GM12878 (cell line): ENCODE measurements around the gene ZC3H10. TPM values are rescaled to one million over a fixed set of nuclear protein-coding genes. Genes with fewer than 3 reads are reported as not detected.

ENCODE experiments used
- ATAC-seq: fragments of 200-7000 bp; cut with Tn5 transposase; 3 replicates; pipeline ENCODE4 v1.9.1; 2020; ENCODE audit warnings: mild to moderate bottlenecking, moderate library complexity
- BruUV-seq: library from RNA; stranded (reverse); fragments of 400-500 nt; replicated peaks from 2 replicates; lab custom pipeline; 2021; lab: Mats Ljungman, UMichigan
- CTCF ChIA-PET: fragments of 300-600 bp; sonication (Branson Sonifier 250); formaldehyde crosslinking; extraction: SDS; loops from one replicate; lab custom pipeline; 2021; ENCODE audit warnings: inconsistent platforms; lab: Yijun Ruan, JAX
- POLR2A ChIA-PET: fragments of 350-600 bp; formaldehyde crosslinking; extraction: SDS; loops from one replicate; lab custom pipeline; 2021; ENCODE audit warnings: inconsistent platforms; lab: Charles Lee
- RAD21 ChIA-PET: fragments of 300-600 bp; sonication (Branson Sonifier 250); formaldehyde crosslinking; loops from one replicate; lab custom pipeline; 2023; ENCODE audit warnings: antibody characterized with exemption; ENCODE audit not compliant: unreplicated experiment; lab: Charles Lee
- SMC1A ChIA-PET: fragments of 300-600 bp; sonication (Branson Sonifier 250); formaldehyde crosslinking; loops from one replicate; lab custom pipeline; 2023; ENCODE audit not compliant: unreplicated experiment, uncharacterized antibody; lab: Charles Lee
- DNase-seq: peaks from one replicate; pipeline ENCODE4 v3.0.0-alpha.2; 2011; ENCODE audit warnings: low read depth, low spot score
- FAIRE-seq: peaks from 3 replicates; lab custom pipeline; 2011; peaks lifted over from hg19 to GRCh38; lab: Jason Lieb, UNC
- H2AFZ ChIP-seq: 2 replicates; pipeline ENCODE4 v1.6.0; 2011; ENCODE audit warnings: low read depth, low read length, control low read depth; ENCODE audit not compliant: control insufficient read depth
- H3K27ac ChIP-seq: 2 replicates; pipeline ENCODE4 v1.5.1; 2011; ENCODE audit warnings: control low read depth; ENCODE audit not compliant: control insufficient read depth, insufficient read depth
- H3K27me3 ChIP-seq, 2 experiments: replicated peaks in 1 of 2; 2 replicates each; pipeline versions ENCODE4 v1.6.0 to v1.6.1; 2011; ENCODE audit warnings: low read length in 1 of 2; ENCODE audit not compliant: control insufficient read depth in 2 of 2, insufficient read depth in 2 of 2
- H3K36me3 ChIP-seq, 2 experiments: 2 replicates each; pipeline ENCODE4 v1.5.1; 2011; ENCODE audit warnings: low read length in 1 of 2; ENCODE audit not compliant: control insufficient read depth in 2 of 2, insufficient read depth in 2 of 2
- H3K4me1 ChIP-seq: 2 replicates; pipeline ENCODE4 v1.6.1; 2011; ENCODE audit warnings: mild to moderate bottlenecking, low read length, moderate library complexity, mixed read lengths; ENCODE audit not compliant: control insufficient read depth, insufficient read depth
- H3K4me2 ChIP-seq: 2 replicates; pipeline ENCODE4 v1.6.0; 2011; ENCODE audit warnings: control low read depth; ENCODE audit not compliant: control insufficient read depth, insufficient read depth
- H3K4me3 ChIP-seq: fragments of 200-600 bp; sonication (generic); 2 replicates; pipeline ENCODE4 v1.5.1; 2016
- H3K79me2 ChIP-seq: 2 replicates; pipeline ENCODE4 v1.6.0; 2011; ENCODE audit warnings: low read length; ENCODE audit not compliant: control insufficient read depth, insufficient read depth
- H3K9ac ChIP-seq: 2 replicates; pipeline ENCODE4 v1.8.0; 2011; ENCODE audit warnings: low read length, control low read depth, mixed read lengths; ENCODE audit not compliant: control insufficient read depth, insufficient read depth
- H3K9me3 ChIP-seq: replicated peaks from 3 replicates; pipeline ENCODE4 v1.5.1; 2011; ENCODE audit warnings: mild to moderate bottlenecking, low read length; ENCODE audit not compliant: control insufficient read depth, insufficient read depth
- H4K20me1 ChIP-seq: 2 replicates; pipeline ENCODE4 v1.6.0; 2011; ENCODE audit not compliant: control insufficient read depth, insufficient read depth
- CREB1 ChIP-seq: IDR thresholded peaks from 2 replicates; pipeline ENCODE4 v1.6.1; 2012; ENCODE audit warnings: low read depth, mild to moderate bottlenecking, inconsistent platforms
- FOXM1 ChIP-seq: IDR thresholded peaks from 2 replicates; pipeline ENCODE4 v1.6.1; 2012; ENCODE audit warnings: low read depth, mild to moderate bottlenecking, inconsistent platforms, low read length, moderate library complexity
- NRF1 ChIP-seq: conservative IDR thresholded peaks from 2 replicates; pipeline ENCODE4 v1.6.1; 2011; ENCODE audit warnings: mild to moderate bottlenecking, low read depth, low read length, improper control_type of control experiment
- POLR2AphosphoS2 ChIP-seq: IDR thresholded peaks from 2 replicates; pipeline ENCODE4 v1.6.1; 2011; ENCODE audit warnings: low read depth, mild to moderate bottlenecking, low read length, improper control_type of control experiment, moderate library complexity
- POU2F2 ChIP-seq: IDR thresholded peaks from 3 replicates; pipeline ENCODE4 v1.6.1; 2011; ENCODE audit warnings: low read depth, mild to moderate bottlenecking, low read length, borderline replicate concordance
- SPI1 ChIP-seq: IDR thresholded peaks from 2 replicates; pipeline ENCODE4 v1.6.1; 2011; ENCODE audit warnings: low read depth, mild to moderate bottlenecking, low read length, moderate library complexity, borderline replicate concordance; ENCODE audit not compliant: insufficient read depth
- SREBF1 ChIP-seq: IDR thresholded peaks from 2 replicates; pipeline ENCODE4 v1.6.1; 2012; ENCODE audit warnings: mild to moderate bottlenecking, low read length
- WRNIP1 ChIP-seq: IDR thresholded peaks from 2 replicates; pipeline ENCODE4 v1.6.1; 2011; ENCODE audit warnings: low read depth, low read length, improper control_type of control experiment, borderline replicate concordance
- ZBED1 ChIP-seq: IDR thresholded peaks from 2 replicates; pipeline ENCODE4 v1.6.1; 2016; ENCODE audit warnings: borderline replicate concordance
- ZNF384 ChIP-seq: IDR thresholded peaks from 2 replicates; pipeline ENCODE4 v1.6.1; 2012; ENCODE audit warnings: low read depth, mild to moderate bottlenecking, low read length, improper control_type of control experiment, borderline replicate concordance
- ZSCAN29 ChIP-seq: fragments of 450-650 bp; IDR thresholded peaks from 2 replicates; pipeline ENCODE4 v1.6.1; 2017; ENCODE audit warnings: mild to moderate bottlenecking, moderate library complexity
- WGBS: methylation state at CpG from one replicate; pipeline ENCODE4 v1.1.6; 2016; ENCODE audit warnings: low lambda C conversion rate; ENCODE audit not compliant: insufficient replicate concordance, insufficient coverage; ENCODE audit errors: missing lambda C conversion rate; 5-methylcytosine and 5-hydroxymethylcytosine counted together
- in situ Hi-C: fragments of 300-500 bp; cut with MboI; formaldehyde crosslinking; loops from 9 replicates; pipeline ENCODE4 v1.14.3; 2018; ENCODE audit warnings: mixed read lengths
- intact Hi-C: fragments of 100-400 bp; cut with micrococcal nuclease; formaldehyde crosslinking; loops from one replicate; pipeline ENCODE4 v1.14.2; 2022; ENCODE audit not compliant: unreplicated experiment
- polyA plus RNA-seq, 11 experiments: library from polyadenylated mRNA; depleted of rRNA in 4 of 11; unstranded in 6 of 11; stranded (reverse) in 5 of 11; fragments of >200 nt; fragmentation: Nextera tagmentation in 4 of 11; fragmentation: Illumina TruSeq in 1 of 11; extraction: Ambion mirVana in 4 of 11; extraction: Trizol in 1 of 11; gene quantifications; 1 replicate in 1 of 11; 2 replicates in 10 of 11; pipeline versions ENCODE4 v1.2.1 to v1.2.3, GENCODE V29; 2011 to 2016; ENCODE audit warnings: inconsistent platforms in 2 of 11, missing spikeins in 2 of 11, low read depth in 1 of 11
- total RNA-seq, 4 experiments: library from RNA; depleted of rRNA in 3 of 4; stranded (reverse); fragments of >200 nt in 3 of 4; fragmentation: Illumina TruSeq in 1 of 4; extraction: Trizol in 1 of 4; gene quantifications; 2 replicates each; pipeline versions ENCODE4 v1.2.1 to v1.2.3, GENCODE V29; 2013 to 2021
- TF ChIP-seq, protein P1 (sequence below): IDR thresholded peaks from 2 replicates; pipeline ENCODE4 v1.6.1; 2012; ENCODE audit warnings: low read length, inconsistent platforms
- TF ChIP-seq, protein P2 (sequence below): IDR thresholded peaks from 2 replicates; pipeline ENCODE4 v1.6.1; 2011; ENCODE audit warnings: mild to moderate bottlenecking, low read depth, low read length, moderate library complexity; ENCODE audit not compliant: insufficient replicate concordance
- TF ChIP-seq, protein P3 (sequence below): IDR thresholded peaks from 2 replicates; pipeline ENCODE4 v1.6.1; 2011; ENCODE audit warnings: borderline replicate concordance, low read depth, mild to moderate bottlenecking, moderate library complexity, mixed read lengths, low read length; ENCODE audit not compliant: insufficient read depth; ENCODE audit errors: extremely low read length
- TF ChIP-seq, protein P4 (sequence below): fragments of 450-650 bp; IDR thresholded peaks from 2 replicates; pipeline ENCODE4 v1.6.1; 2017; ENCODE audit warnings: mild to moderate bottlenecking
- TF ChIP-seq, protein P5 (sequence below): IDR thresholded peaks from 2 replicates; pipeline ENCODE4 v1.6.1; 2012; ENCODE audit warnings: low read depth, low read length, improper control_type of control experiment

The ZC3H10 gene
- total and polyA plus RNA-seq, 10 of the 15 experiments (the other 5 are each of a cell fraction or from before 2014, with no cell fraction given), result 0.56 to 6.4 (median 3.7) TPM

DNA sequence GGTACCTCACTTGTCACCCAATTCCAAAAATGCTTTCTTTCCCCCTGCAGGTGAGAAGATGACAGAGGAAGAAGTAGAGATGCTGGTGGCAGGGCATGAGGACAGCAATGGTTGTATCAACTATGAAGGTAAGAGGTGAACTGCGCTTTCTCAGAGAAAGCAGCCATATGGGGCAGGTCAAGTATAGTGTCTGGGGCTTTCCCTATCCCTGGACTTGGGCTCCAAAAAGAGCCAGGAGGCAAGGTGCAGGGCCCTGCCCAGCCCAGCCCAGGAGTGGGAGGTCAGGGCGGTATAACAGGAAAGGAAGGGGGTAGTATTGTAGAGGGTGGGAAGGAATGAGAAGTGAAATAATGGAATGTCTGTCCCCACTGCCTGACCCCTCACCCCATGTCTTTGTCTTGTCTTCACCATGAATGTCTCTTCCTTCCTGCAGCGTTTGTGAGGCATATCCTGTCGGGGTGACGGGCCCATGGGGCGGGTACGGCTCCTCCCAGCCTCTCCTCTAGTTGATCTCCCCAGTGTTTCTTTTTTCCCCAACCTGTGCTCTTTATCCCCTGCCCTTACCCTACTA, 42.2 kb downstream of the ZC3H10 start:
- Histone ChIP-seq H3K27ac (peak overlapping the region; percentile 91), H3K36me3 (peaks cover 23 to 33% of the 10 kb centered on the region in 2 experiments), H3K4me3 (peak overlapping the region; percentile 90), H2AFZ (no peak overlapping the region), H3K79me2 (peaks cover 39% of the 10 kb centered on the region), H3K27me3 (no peaks in the 10 kb centered on the region), H3K4me1 (peaks cover 17% of the 10 kb centered on the region), H4K20me1 (no peaks in the 10 kb centered on the region), H3K9me3 (no peaks in the 10 kb centered on the region), H3K9ac (peak overlapping the region; percentile 89), H3K4me2 (peak overlapping the region; percentile 98)
- ChIA-PET POLR2A (interaction anchor here (0.8 to 2.5 kb wide), 5 partner anchors 9 to 33 kb away, joined by 5 to 19 read pairs (median 11); partner anchors contain the start of genes ESYT1 and SMARCC2), RAD21 (interaction anchor here (2.1 to 2.8 kb wide), 2 partner anchors 29 to 33 kb away, joined by 14 to 18 read pairs; partner anchors contain the start of genes ESYT1 and SMARCC2), CTCF (interaction anchor here (1.2 to 2.1 kb wide), 3 partner anchors 28 to 34 kb away, joined by 4 to 11 read pairs (median 10); partner anchors contain the start of gene SMARCC2), SMC1A (interaction anchor here (2.4 to 2.7 kb wide), 2 partner anchors 27 to 32 kb away, joined by 12 read pairs; partner anchors contain the start of gene ESYT1)
- no TSS peak for BruUV-seq
- intact Hi-C loops (no loop called here), in situ Hi-C loops (no loop called here)
- 5% methylated on average over 7 of the region's 7 CpGs for WGBS
- no peak for DNase-seq
- FAIRE-seq, result no peak
- ATAC-seq, result peak; percentile 20
- TF ChIP-seq CREB1 (peak; percentile 35; the same call in 1 of the 2 replicates), SREBF1 (no peak), FOXM1 (0 out of 2 replicates have a peak, but pooled peaks have one; percentile 4), POU2F2 (no peak; the same call in 2 of the 3 replicates), SPI1 (no peak), ZNF384 (no peak), ZBED1 (peak; percentile 58), POLR2AphosphoS2 (no peak), NRF1 (no peak), ZSCAN29 (no peak), WRNIP1 (no peak)
- TF ChIP-seq, protein P1, sequence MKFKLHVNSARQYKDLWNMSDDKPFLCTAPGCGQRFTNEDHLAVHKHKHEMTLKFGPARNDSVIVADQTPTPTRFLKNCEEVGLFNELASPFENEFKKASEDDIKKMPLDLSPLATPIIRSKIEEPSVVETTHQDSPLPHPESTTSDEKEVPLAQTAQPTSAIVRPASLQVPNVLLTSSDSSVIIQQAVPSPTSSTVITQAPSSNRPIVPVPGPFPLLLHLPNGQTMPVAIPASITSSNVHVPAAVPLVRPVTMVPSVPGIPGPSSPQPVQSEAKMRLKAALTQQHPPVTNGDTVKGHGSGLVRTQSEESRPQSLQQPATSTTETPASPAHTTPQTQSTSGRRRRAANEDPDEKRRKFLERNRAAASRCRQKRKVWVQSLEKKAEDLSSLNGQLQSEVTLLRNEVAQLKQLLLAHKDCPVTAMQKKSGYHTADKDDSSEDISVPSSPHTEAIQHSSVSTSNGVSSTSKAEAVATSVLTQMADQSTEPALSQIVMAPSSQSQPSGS, result peak; percentile 34; the same call in 1 of the 2 replicates
- TF ChIP-seq, protein P2, sequence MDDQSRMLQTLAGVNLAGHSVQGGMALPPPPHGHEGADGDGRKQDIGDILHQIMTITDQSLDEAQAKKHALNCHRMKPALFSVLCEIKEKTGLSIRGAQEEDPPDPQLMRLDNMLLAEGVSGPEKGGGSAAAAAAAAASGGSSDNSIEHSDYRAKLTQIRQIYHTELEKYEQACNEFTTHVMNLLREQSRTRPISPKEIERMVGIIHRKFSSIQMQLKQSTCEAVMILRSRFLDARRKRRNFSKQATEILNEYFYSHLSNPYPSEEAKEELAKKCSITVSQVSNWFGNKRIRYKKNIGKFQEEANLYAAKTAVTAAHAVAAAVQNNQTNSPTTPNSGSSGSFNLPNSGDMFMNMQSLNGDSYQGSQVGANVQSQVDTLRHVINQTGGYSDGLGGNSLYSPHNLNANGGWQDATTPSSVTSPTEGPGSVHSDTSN, result peak; percentile 0
- TF ChIP-seq, protein P3, sequence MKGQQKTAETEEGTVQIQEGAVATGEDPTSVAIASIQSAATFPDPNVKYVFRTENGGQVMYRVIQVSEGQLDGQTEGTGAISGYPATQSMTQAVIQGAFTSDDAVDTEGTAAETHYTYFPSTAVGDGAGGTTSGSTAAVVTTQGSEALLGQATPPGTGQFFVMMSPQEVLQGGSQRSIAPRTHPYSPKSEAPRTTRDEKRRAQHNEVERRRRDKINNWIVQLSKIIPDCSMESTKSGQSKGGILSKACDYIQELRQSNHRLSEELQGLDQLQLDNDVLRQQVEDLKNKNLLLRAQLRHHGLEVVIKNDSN, result no peak
- TF ChIP-seq, protein P4, sequence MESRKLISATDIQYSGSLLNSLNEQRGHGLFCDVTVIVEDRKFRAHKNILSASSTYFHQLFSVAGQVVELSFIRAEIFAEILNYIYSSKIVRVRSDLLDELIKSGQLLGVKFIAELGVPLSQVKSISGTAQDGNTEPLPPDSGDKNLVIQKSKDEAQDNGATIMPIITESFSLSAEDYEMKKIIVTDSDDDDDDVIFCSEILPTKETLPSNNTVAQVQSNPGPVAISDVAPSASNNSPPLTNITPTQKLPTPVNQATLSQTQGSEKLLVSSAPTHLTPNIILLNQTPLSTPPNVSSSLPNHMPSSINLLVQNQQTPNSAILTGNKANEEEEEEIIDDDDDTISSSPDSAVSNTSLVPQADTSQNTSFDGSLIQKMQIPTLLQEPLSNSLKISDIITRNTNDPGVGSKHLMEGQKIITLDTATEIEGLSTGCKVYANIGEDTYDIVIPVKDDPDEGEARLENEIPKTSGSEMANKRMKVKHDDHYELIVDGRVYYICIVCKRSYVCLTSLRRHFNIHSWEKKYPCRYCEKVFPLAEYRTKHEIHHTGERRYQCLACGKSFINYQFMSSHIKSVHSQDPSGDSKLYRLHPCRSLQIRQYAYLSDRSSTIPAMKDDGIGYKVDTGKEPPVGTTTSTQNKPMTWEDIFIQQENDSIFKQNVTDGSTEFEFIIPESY, result no peak
- TF ChIP-seq, protein P5, sequence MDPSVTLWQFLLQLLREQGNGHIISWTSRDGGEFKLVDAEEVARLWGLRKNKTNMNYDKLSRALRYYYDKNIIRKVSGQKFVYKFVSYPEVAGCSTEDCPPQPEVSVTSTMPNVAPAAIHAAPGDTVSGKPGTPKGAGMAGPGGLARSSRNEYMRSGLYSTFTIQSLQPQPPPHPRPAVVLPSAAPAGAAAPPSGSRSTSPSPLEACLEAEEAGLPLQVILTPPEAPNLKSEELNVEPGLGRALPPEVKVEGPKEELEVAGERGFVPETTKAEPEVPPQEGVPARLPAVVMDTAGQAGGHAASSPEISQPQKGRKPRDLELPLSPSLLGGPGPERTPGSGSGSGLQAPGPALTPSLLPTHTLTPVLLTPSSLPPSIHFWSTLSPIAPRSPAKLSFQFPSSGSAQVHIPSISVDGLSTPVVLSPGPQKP, result no peak
